ENCODE results near the gene LRRC61.

LRRC61 gene

GRCh38 chr7:150369748-150370501, 46.8 kb downstream of the LRRC61 start:
- DNase-seq (ENCODE audit: low read depth in 2 of 2, low spot score in 1 of 2), result no peak

DNA sequence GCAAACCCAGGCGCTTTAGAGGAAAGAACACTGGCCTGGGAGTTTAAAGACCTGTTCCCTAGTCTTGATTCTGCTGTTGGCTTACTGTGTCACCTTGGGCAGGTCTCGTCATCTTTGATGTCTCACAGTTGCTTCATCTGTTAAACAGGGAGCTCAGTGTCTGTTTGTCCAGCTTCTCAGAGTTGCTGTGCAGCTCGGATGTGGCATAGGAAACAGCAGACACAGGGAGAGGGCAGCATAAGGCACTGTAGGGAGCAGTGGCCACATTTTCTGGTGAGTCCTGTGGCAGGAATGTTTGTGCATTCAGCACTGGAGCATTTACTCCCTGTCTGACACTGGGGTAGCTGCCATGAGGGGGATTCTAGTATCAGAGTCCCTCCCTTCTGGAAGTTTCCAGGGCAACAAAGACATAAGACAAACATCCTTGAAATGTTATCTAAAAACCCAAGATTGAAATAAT, 47.5 kb downstream of the LRRC61 start:
- DNase-seq (ENCODE audit: low read depth in 2 of 2, low spot score in 1 of 2), result no peak

DNA sequence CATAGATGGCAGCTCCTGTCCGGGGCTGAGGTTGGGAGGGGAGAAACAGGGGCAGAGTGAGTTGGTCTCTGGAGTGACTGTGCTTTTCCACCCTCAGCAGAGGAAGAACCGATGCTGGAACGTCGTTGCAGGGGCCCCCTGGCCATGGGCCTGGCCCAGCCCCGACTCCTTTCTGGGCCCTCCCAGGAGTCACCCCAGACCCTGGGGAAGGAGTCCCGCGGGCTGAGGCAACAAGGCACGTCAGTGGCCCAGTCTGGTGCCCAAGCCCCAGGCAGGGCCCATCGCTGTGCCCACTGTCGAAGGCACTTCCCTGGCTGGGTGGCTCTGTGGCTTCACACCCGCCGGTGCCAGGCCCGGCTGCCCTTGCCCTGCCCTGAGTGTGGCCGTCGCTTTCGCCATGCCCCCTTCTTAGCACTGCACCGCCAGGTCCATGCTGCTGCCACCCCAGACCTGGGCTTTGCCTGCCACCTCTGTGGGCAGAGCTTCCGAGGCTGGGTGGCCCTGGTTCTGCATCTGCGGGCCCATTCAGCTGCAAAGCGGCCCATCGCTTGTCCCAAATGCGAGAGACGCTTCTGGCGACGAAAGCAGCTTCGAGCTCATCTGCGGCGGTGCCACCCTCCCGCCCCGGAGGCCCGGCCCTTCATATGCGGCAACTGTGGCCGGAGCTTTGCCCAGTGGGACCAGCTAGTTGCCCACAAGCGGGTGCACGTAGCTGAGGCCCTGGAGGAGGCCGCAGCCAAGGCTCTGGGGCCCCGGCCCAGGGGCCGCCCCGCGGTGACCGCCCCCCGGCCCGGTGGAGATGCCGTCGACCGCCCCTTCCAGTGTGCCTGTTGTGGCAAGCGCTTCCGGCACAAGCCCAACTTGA, 48.2 kb downstream of the LRRC61 start:
- no peak for DNase-seq (ENCODE audit: low read depth in 2 of 2, low spot score in 1 of 2)

GRCh38 chr7:150371996-150372270, 48.8 kb downstream of the LRRC61 start:
- no peak for DNase-seq (ENCODE audit: low read depth in 2 of 2, low spot score in 1 of 2)

DNA sequence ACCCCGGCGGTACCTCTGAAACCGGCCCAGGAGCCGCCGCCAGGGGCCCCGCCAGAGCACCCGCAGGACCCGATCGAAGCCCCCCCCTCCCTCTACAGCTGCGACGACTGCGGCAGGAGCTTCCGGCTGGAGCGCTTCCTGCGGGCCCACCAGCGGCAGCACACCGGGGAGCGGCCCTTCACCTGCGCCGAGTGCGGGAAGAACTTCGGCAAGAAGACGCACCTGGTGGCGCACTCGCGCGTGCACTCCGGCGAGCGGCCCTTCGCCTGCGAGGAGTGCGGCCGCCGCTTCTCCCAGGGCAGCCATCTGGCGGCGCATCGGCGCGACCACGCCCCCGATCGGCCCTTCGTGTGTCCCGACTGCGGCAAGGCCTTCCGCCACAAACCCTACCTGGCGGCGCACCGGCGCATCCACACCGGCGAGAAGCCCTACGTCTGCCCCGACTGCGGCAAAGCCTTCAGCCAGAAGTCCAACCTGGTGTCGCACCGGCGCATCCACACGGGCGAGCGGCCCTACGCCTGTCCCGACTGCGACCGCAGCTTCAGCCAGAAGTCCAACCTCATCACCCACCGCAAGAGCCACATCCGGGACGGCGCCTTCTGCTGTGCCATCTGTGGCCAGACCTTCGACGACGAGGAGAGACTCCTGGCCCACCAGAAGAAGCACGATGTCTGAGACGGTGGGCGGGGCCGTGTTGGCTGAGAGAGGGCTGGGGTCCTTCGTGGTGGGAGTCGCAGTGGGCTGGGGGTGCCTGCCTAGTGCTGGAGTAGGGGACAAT, 49.3 kb downstream of the LRRC61 start:
- no peak for DNase-seq (ENCODE audit: low read depth in 2 of 2, low spot score in 1 of 2)

- DNase-seq (ENCODE audit: low read depth in 2 of 2, low spot score in 1 of 2), result no peak
Measured at GRCh38 chr7:150373049-150373801, 50.1 kb downstream of the LRRC61 start.

- no peak for DNase-seq (ENCODE audit: low read depth in 2 of 2, low spot score in 1 of 2)
Measured at GRCh38 chr7:150374026-150374425, 50.9 kb downstream of the LRRC61 start.

- DNase-seq (ENCODE audit: low read depth in 2 of 2, low spot score in 1 of 2), result no peak
Measured at GRCh38 chr7:150374472-150374871, 51.3 kb downstream of the LRRC61 start.

- DNase-seq (ENCODE audit: low read depth in 2 of 2, low spot score in 1 of 2), result no peak
Measured at GRCh38 chr7:150375662-150376521, 52.7 kb downstream of the LRRC61 start.

GRCh38 chr7:150376560-150376959, 53.4 kb downstream of the LRRC61 start:
- no peak for DNase-seq (ENCODE audit: low read depth in 2 of 2, low spot score in 1 of 2)

DNA sequence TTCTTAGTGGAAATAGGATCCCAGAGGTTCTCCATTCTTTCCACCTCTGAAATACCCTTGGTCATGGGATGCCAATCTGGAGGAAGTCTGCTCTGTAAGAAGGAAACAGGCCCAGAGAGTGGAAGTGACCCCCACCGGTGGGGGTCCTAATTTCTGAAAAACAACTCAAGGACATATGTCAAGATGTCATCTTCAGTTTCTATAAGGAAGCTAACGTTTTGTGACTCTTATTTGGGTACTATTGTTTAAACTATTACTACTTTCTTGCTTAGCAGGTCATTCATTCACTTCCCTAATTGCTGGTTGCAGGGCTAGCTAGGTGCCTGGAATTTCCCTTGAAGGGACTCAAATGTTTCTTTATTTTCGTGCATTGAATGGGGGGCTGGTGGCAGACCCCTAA, 54.0 kb downstream of the LRRC61 start:
- DNase-seq (ENCODE audit: low read depth in 2 of 2, low spot score in 1 of 2), result no peak

- no peak for DNase-seq (ENCODE audit: low read depth in 2 of 2, low spot score in 1 of 2)
Measured at GRCh38 chr7:150377635-150378034, 54.5 kb downstream of the LRRC61 start.

DNA sequence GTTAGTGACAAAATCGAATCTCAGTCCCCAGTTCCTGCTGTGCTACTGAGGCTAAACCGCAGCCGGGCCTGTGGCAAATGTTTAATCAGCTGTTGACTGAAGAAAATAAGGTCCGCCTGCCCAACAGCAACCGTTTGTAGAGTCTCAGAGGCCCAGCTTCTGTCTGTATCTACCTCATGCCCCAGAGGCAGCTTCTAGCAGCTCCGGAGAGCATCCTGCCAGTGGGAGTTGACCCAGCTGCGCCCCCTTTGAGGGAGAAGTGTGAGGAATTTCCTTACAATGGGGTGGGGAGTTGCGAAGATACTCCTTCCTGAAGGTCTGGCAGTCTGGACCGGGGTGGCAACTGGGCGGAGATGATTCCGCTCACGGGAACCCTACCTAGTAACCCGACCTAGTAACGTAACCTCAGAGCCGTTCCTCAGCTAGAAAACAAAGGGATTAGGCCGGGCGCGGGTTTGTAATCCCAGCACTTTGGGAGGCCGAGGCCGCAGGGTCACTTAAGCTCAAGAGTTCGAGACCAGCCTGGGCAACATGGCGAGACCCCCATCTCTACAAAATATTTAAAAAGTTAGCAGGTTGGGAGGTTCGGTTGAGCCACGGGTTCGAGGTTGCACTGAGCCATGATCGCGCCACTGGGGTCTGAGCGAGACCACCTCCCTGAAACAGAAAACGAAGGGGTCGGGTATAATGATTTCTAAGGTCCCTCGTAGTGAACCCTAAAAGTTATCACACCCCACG, 55.1 kb downstream of the LRRC61 start:
- DNase-seq (ENCODE audit: low read depth in 2 of 2, low spot score in 1 of 2), result peak in 1 of 2 donors; percentile 12

DNA sequence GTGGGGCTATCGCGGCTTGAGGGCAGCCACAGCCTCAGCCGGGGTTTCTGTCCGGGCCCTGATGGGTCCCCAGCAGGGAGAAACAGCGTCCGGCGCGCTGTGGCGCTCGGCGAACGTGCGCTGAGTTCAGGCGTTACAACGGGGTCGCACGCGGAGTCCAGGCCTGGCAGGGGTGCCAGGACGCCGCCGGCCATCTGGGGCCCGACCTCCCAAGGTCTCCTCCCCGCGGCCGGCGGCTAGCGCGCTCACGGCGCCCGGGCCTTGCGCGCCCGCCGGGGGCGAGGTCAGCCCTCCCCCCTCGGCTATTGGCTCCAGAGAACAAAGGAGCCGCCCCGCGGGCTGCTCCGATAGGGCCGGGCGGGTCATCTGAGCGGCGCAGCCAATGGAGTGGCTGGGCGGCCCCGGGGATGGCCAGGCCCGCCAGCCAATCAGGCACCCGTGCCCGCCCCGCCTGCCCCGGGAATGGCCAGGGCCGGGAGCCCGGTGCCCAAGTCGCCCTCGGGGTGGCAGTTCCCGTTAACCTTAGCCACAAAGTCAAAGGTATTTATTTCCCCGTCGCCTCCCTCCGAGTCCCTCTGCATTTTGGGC, 55.8 kb downstream of the LRRC61 start, which contains the start of gene ZNF775:
TSS of gene ZNF775 (plus strand) at position 478 of the 588 bp plus-strand sequence. CDS start 9,141 bp downstream, outside the sequence.
- peak; percentile 70 to 83 for DNase-seq (ENCODE audit: low read depth in 2 of 2, low spot score in 1 of 2)

DNA sequence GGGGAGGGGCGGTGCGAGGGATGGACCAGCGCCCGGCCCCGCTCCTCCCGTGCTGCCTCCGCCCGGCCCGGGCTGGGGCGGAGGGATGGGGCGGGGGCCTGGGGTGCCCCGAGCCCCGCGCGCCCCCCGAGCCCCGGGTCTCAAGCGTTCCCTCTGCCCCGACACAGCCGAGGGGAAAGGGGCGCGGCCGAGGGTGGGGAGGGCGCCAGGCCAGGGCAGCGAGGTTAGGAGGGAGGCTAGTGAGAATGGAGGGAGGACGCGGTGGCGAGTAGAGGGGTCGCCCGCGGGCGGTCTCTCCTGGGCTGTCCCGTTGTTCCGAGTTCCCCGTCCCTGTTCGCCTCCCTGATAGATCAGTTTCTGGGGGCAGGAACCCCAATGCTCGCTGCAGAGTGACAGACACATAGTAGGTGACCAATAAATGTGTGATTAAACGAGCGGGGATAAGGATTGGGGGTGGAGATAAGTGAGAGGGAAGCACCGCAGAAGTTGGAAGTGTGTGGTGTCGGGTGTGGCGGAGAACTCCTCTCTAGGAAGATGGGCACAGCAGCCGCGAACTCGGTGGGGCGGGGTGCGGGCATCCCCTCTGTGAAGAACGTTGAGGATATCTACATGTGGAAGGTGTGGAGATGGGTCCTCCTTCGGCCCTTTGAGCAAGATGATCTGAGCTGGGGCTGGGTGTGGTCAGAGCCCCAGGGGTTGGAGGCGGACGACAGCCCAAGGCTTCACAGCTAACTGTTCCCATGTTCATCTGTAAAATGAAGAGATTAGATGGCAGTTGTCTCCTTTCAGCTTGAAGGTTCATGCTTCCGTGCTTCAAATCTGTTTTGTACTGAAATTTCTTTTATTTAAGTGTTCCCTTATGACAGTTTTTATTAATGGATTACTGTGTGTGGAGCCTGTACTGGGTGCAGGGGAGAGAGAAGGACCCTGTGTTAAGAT, 56.6 kb downstream of the LRRC61 start:
- DNase-seq (ENCODE audit: low read depth in 2 of 2, low spot score in 1 of 2), result no peak

- DNase-seq (ENCODE audit: low read depth in 2 of 2, low spot score in 1 of 2), result no peak
Measured at GRCh38 chr7:150380463-150380862, 57.3 kb downstream of the LRRC61 start.

DNA sequence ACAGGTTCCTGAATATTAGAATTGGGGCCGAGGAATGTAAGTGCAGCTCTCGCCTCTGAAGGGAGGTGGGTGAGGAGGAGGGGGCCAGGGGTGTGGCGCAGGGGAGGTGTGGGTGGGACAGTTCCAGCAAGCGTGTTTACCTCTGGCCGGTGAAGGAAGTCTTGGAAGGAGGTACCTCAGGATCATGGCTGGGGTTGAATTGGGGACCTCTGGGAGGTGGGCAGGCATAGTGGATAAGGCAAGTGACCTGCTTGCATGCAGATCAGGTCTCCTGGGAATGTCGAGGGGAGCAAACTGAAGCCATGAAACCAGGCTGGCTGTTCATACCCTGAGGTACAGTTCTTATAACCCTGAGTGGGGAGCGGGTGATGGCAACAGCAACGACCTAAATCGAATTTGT, 57.9 kb downstream of the LRRC61 start:
- DNase-seq (ENCODE audit: low read depth in 2 of 2, low spot score in 1 of 2), result no peak

GRCh38 chr7:150381785-150382122, 58.6 kb downstream of the LRRC61 start:
- no peak for DNase-seq (ENCODE audit: low read depth in 2 of 2, low spot score in 1 of 2)

Data from stimulated activated CD8-positive, alpha-beta memory T cell treated with anti-CD3 and anti-CD28 coated beads, Interleukin-4, amount 100 ng/mL, for 1 hour (primary cell).